Measurements from ENCODE around the gene CDK5.

DNA sequence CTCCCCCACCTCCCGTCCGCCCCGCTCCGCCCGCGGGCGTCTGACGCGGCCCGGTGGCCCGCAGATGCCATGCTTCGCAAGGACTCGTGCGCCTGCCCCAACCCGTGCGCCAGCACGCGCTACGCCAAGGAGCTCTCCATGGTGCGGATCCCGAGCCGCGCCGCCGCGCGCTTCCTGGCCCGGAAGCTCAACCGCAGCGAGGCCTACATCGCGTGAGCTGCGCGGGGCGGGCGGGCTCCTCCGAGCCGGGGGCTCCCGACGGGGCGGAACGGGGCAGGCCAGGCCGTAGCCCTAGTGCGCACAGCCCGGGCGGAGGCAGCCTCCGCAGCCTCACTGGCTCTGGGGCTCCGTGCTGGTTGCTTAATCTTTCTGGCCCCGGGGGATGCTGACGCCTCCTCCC is 6.6 kb downstream of the CDK5 start:
- TF ChIP-seq, protein P1, sequence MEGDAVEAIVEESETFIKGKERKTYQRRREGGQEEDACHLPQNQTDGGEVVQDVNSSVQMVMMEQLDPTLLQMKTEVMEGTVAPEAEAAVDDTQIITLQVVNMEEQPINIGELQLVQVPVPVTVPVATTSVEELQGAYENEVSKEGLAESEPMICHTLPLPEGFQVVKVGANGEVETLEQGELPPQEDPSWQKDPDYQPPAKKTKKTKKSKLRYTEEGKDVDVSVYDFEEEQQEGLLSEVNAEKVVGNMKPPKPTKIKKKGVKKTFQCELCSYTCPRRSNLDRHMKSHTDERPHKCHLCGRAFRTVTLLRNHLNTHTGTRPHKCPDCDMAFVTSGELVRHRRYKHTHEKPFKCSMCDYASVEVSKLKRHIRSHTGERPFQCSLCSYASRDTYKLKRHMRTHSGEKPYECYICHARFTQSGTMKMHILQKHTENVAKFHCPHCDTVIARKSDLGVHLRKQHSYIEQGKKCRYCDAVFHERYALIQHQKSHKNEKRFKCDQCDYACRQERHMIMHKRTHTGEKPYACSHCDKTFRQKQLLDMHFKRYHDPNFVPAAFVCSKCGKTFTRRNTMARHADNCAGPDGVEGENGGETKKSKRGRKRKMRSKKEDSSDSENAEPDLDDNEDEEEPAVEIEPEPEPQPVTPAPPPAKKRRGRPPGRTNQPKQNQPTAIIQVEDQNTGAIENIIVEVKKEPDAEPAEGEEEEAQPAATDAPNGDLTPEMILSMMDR (optimal IDR thresholded peaks at IDR 0.05 in 1 of 3, IDR thresholded peaks at IDR 0.05 in 1 of 3, conservative IDR thresholded peaks at IDR 0.05 in 1 of 3; ENCODE audit: extremely low read depth in 1 of 3, insufficient read depth in 2 of 3, low read length in 3 of 3) = no peak
- TF ChIP-seq EZH2 (IDR thresholded peaks at IDR 0.05; ENCODE audit: low read length) = no peak

Data from keratinocyte (primary cell).